IPS DF 4.7 (cell line): ENCODE data around the gene RNF11.

ENCODE experiments used
- DNase-seq: peaks from one replicate; pipeline ENCODE4 v3.0.0-alpha.2; 2013; ENCODE audit warnings: low spot score; ENCODE audit errors: extremely low read depth

Gene RNF11

GRCh38 chr1:51311826-51312225, 75.8 kb downstream of the RNF11 start:
- no peak for DNase-seq

GRCh38 chr1:51312718-51313117, 76.6 kb downstream of the RNF11 start:
- no peak for DNase-seq

GRCh38 chr1:51313268-51313852, 77.3 kb downstream of the RNF11 start:
- no peak for DNase-seq

DNA sequence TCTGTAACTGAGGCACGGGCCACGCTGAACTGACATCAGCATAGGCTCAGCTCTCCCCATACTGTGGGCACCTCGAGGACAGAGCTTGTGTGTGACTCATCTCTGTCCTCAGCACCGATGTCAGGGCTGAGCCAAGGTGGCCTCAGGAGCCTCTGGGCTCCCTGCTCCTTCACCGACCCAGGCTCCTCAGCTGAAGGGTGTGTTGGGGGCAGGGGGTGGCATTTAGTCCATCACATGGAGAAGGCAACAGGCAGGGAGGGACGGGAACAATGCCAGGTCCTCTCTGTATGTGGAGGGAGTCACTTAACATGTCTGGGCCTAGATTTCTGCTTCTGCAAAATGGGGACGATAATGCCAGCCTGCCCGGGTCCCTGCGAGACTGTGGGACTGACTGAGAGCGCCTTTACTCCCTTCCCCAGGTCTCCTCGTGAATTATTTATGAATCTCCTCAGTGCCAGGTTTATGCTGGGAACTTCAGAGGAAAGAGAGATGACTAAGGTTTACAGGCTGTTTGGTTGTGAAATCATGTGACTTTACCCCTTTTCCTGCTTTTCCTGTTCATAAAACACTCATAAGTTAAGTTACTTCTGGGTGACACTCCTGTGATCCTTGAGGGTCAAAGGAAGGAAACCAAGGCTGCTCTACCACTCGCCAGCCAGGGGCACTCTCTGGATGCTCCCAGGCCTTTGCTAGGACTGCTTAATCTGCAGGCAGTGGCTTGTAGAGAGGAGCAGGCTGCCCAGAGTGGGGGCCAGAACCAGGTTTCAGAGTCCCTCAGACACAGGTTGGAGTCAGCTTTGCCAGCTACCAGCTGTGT, 78.1 kb downstream of the RNF11 start:
- DNase-seq = no peak

GRCh38 chr1:51314974-51315373, 78.9 kb downstream of the RNF11 start:
- no peak for DNase-seq

- DNase-seq = no peak
Measured at GRCh38 chr1:51316113-51316845, 80.2 kb downstream of the RNF11 start.

DNA sequence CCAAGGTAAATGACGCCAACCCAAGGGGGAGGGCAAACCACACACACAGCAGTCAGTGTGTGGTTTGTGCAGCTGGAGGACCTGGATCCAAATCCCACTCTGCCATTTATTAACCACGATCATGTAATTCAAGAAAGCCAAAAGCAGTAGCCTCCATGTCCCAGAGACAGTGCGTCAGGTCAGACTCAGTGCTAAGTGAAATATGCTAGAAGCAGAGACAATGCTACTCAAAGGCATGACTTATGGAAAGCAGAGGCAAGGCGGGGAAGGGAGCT, 80.7 kb downstream of the RNF11 start:
- DNase-seq = no peak

GRCh38 chr1:51317798-51318197, 81.7 kb downstream of the RNF11 start:
- DNase-seq = no peak

DNA sequence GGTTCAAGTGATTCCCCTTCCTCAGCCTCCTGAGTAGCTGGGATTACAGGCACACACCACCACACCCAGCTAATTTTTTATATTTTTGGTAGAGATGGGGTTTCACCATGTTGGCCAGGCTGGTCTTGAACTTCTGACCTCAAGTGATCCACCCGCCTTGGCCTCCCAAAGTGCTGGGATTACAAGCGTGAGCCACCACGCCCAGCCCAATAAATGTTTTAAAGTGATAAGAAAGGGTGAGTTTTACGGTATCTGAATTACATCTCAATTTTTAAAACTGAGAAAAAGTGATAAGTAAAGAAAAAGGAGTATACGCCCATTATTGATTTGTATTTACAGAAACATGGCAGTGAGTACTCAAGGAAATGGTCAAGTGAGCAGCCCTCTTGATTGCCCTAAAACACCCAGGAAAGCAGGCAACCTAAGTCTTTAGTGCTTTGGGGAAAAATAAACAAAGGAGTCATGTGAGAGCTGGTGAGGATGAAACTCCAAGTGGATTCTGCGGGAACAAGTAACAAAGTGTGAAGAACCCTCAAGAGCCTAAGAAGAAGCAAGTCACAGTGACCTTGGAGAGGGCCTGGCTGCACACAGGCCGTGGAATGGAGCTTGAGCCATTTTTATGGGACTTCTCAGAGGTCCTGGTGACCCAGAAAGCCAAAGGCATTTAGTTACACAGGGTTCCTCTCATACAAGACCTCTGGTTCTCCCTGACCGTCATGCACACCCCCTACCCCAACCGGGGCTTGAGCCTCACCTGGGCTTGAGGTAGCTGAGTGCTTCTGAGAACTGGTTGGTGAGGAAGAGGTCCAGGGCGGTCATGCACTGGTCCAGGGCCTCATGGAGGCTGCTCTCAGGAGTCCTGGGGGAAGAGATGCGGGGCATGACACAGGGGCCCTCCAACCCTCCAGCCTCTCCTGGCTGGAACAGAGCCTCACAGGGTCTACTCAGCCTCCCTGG, 85.2 kb downstream of the RNF11 start:
- no peak for DNase-seq

- DNase-seq = no peak
Measured at GRCh38 chr1:51321924-51322280, 85.8 kb downstream of the RNF11 start.

DNA sequence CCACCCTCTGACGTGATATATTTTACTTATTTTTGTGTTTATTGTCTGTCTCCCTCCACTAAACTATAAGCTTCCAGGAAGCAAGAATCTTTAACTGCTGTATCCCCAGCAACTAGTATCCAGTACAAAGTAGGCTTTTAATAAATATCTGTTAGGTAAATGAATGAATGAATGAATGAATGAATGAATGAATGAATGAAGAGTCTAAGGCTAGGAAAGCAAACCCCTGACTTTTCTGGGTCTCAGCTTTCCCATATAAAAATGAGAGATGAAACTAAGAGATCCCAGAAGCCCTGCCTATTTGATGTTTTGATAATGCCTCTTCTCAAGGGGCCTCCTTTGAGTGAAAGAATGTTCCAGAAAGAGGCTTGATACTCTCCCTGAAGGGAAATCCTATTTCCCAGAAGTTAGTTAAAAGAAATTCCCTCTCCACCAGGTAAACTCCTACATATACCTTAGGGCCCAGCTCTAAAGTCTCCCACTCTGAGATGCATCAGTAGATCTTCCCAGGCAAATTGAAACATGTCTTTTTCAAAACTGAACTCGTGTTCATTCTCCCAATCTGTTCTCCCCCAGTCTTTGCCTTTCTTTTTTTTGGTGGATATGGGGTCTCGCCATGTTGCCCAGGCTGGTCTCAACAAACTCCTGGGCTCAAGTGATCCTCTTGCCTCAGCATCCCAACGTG, 86.5 kb downstream of the RNF11 start:
- DNase-seq = no peak
